HG03442 (cell line): ENCODE measurements around the gene TM7SF3.

Experiments
- ATAC-seq: cut with Tn5 transposase; IDR thresholded peaks from one replicate; pipeline ENCODE4 v1.9.1; 2021; ENCODE audit warnings: mild to moderate bottlenecking, moderate library complexity; ENCODE audit not compliant: unreplicated experiment

The TM7SF3 gene

GRCh38 chr12:27015730-27016076 lies 1.5 kb upstream of the TM7SF3 start:
- ATAC-seq: no peak

DNA sequence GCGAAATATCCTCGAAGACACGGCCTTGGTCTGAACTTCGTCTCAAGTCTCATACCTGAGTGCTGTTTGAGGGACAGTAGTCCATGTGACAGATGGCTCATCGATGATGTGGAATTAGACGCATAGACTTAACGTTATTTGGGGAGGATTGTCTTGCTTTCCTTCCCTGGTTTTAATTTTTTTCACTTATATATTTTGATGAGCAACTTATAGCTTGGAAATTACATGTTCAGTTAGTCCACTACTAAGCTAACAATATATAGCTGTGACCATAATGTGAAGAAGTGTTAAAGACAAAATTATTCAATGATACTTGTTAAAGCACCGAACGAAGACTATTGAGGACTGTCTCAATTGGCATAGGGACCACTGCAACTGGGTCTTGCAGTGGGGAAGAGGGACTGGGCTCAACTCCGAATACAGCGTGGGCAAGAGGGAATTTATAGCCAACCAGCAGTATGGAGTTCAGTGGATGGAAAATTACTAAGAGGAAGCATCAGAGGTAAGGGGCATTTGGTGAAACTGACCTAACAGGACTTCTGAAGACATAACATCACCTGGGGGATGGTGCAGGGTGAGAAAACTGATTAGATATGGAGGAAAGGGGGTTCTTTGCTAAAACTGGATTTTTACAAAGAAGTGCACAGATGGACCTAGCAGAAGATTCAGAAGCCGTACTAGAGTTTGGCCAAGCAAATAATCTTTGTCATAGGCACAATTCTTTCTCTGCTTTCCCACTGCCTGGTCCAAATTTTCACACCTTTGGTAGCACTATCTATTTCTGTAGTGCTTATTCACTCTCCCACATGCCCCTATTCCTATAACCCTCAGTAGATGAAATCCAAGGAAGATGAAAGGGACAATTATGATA lies 910 bp upstream of the TM7SF3 start:
- ATAC-seq: no peak

DNA sequence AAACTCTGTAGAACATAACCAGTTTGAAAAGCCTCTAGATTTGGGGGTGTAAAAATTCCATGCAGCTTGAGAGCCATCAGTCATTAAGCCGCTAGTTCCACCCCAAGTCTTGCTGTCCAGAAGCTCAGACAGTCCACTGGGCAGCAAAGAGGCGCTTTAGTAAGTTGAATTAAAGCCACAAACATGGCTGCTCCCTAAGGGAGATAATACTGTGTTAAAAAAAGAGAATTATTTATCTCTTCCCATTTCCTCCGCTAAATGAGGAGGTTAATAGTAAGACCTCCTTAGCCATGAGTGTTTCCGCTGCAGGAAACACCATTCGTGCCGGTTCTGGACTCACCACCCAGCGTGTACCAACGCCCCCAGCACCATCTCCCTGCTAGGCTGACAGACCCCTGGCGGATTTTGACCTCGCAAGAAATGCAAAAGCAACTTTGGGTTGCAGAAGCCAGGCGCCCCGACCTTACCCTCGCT lies 536 bp downstream of the TM7SF3 start:
- ATAC-seq: peak; percentile 19

DNA sequence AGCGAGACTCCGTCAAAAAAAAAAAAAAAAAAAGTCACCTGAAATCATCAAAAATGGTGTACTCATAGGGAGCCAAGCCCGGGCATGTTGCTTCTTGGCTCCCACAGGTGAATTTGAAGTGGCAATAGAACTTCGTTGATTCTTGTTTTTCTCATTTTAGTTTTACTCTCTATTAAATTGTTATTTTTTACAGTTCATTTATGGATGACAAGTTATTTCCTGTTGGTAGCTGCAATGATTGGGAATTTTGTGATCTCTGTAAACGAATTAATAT lies 1.3 kb downstream of the TM7SF3 start:
- no peak for ATAC-seq

GRCh38 chr12:27012239-27012981 lies 1.8 kb downstream of the TM7SF3 start:
- ATAC-seq: no peak

DNA sequence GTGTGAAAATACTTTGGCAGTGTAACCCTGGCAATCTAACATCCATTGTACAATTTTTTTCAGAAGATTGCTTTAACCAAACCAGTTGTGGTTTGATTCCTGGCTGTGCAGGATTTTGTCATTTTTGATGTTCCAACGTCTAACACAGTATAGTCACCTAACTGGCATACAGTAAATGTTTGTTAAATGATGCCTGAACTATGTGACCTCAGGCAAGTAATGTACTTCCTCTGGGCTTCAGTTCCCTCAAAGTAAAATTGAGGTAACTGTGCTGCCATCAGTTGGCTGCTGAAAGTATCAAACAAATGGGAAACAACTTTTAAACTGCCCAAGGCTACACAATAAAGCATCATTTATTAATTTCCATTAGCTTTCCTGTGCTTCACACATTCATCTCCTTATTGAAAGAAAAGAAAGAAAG lies 4.3 kb downstream of the TM7SF3 start:
- no peak for ATAC-seq

DNA sequence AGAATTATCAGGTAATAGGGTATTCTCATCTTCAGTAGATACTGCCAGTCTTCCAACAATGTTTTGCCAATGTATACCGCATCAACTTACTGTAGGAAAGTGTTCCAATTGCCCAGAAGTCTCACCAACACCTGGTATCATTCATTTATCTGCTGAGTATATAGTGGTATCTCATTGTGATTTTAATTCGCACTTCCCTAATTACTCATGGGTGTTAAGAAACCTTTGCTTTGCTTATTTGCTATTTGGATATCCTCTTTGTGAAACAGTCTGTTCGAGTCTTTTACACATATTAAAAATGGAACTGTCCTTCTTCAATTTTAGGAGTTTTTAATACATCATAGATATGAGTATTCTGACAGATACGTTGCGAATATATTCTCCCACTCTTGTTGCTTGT lies 6.1 kb downstream of the TM7SF3 start:
- ATAC-seq: no peak

DNA sequence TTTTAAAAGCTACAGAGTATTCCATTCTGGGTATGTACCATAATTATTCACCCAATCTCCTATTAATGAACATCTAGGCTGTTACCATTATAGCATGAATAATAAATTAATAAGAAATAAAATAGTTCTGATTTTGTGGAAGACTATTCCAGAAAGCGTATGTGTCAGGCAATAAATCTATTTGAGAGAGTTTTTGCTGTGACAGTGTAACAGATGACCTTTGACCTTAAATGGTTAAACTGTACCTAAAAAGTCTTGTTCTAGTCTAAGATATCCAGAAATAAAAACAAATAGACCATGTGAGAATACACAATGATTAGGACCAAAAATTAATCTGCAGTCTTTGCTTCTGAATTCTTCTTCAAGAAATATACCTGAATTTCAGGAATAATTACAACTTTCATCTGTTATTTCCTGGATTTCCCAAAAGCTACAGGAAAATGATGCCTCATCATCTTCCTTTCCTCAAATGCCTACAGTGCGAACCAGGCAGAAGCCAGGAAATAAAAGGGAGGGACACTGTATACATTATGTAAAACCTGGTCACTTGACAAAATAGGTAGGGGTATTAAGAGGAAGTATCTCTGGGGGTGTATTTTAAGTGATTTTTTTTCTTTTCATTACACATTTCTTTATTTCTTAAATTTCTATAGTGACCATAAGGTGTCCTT lies 7.3 kb downstream of the TM7SF3 start:
- no peak for ATAC-seq

- no peak for ATAC-seq
Measured at GRCh38 chr12:27005495-27005894, 8.7 kb downstream of the TM7SF3 start.

GRCh38 chr12:27003421-27004381 lies 10.5 kb downstream of the TM7SF3 start:
- no peak for ATAC-seq

GRCh38 chr12:27002141-27002540 lies 12.0 kb downstream of the TM7SF3 start:
- ATAC-seq: no peak

- no peak for ATAC-seq
Measured at GRCh38 chr12:27001663-27002062, 12.5 kb downstream of the TM7SF3 start.

DNA sequence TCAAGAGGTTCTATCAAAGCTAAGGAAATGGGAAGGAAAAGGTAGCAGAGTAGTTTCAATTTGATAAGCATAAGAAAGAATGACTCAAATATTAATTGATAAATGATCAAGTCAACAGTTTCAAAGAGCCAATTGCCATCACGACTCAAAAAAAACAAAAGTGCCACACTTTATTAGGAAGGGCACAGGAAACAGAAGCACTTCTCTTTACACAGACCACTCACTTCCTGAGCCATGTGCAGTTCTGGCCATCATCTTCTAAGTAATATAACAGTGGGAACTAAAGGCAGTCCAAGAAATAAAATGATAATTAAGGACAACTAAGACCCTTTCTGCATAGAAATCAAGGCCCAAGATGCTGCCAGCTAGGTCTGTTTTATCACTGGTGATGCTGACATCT lies 13.2 kb downstream of the TM7SF3 start:
- no peak for ATAC-seq

DNA sequence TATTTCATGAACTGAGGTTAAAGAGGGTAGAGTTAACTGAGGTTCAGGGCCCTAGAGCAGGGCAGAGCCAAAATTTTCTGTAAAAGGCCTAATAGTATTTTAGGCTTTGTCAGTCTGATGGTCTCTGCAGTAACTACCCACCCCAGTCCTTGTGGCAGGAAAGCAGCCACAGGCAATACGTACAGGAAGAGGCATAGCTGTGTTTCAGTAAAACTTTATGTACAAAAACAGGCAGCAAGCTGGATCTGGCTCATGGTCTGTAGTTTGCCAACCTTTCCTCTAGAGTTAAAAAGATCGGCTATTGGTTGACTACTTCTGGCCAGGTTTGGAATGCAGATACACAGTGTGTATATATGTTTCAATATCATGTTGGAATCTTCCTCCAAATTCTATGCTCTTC lies 17.2 kb downstream of the TM7SF3 start:
- ATAC-seq: no peak

GRCh38 chr12:26995706-26996105 lies 18.5 kb downstream of the TM7SF3 start:
- ATAC-seq: no peak

- ATAC-seq: no peak
Measured at GRCh38 chr12:26994109-26994508, 20.1 kb downstream of the TM7SF3 start.

DNA sequence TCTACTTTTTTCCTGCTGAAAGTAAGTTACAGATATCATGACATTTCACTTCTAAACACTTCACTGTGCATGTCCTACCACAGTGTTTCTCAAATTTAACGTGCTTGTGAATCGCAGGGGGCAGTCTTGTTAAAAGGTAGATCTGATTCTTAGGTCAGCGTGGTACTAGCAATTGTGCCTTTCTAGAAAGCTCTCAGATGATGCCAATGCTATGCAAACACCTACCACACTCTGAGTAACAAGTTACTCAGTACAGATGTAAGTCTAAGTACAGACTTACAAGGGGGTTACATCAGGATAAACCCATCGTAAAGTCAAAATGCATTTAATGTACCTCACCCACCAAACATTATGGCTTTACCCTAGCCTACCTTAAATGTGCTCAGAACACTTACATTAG lies 22.4 kb downstream of the TM7SF3 start:
- ATAC-seq: no peak

DNA sequence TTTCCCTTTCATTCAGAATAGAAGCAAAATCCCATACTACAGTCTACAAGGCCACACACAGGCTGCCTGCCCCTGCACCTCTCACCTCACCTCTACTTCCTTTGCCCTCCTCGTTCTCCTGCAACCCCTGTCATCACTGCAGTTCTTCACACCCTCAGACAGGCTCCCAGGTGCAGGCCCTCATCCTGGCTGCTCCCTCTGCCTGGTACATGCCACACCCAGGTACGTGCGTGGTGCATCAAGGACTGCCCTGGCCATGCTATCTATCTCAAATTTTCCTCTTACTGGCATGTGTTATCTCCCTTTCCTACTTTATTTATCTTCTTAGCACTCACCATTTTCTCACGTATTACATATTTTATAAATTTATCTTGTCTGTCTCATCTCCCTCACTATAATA lies 24.3 kb downstream of the TM7SF3 start:
- no peak for ATAC-seq

GRCh38 chr12:26988703-26989102 lies 25.5 kb downstream of the TM7SF3 start:
- ATAC-seq: no peak

DNA sequence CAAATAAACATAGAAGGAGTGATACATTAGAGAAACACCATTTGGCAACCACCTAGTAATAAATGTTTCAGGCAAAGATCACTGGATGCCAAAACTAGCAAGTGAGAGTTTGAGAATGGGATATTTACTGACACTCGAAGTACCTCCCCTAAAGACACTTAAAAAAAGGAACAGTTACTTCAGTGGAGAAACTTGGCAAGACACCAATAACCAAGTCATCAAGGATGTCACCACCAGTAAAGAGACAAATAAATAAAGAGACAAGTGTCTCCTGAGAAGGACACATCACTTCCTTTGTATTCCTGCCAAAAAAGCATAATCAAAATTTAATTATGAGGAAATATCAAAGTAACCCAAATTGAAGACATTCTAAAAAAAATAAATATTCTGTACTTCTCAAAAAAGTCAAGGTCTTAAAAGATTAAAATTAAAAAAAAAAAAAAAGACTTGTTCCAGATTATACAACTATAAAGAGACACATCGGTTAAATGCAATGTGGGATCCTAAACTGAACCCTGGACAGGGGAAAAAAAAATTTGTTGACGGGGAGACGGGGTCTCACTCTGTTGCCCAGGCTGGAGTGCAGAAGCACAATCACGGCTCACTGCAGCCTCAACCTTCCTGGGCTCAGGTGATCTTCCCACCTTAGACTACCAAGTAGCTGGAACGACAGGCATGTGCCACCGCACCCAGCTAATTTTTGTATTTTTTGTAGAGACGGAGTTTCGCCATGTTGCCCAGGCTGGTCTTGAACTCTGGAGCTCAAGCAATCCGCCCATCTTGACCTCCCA lies 26.4 kb downstream of the TM7SF3 start:
- ATAC-seq: no peak
